Cardiac muscle cell (in vitro differentiated cells and primary cell): ENCODE measurements around the gene CEBPZOS. TPM values are rescaled to one million over a fixed set of nuclear protein-coding genes. Genes with fewer than 3 reads are reported as not detected.
A peak's percentile ranks its signal among the peaks of the same experiment; 100 is the strongest.

Experiments used
- DNase-seq, 2 donors: peaks; one replicate each; pipeline versions ENCODE4 v3.0.0 to v3.0.0-alpha.2; 2010 to 2017; ENCODE audit warnings: low read depth in 1 of 2, low spot score in 1 of 2
- H3K27ac ChIP-seq: fragments of 200-600 bp; sonication (generic); 2 replicates; pipeline ENCODE4 v1.5.1; 2016
- H3K27me3 ChIP-seq: fragments of 200-600 bp; sonication (generic); 2 replicates; pipeline ENCODE4 v1.6.0; 2016; ENCODE audit warnings: control low read depth
- H3K36me3 ChIP-seq: fragments of 200-600 bp; sonication (generic); 2 replicates; pipeline ENCODE4 v1.5.1; 2016; ENCODE audit warnings: control low read depth
- H3K4me1 ChIP-seq: fragments of 200-600 bp; sonication (generic); 2 replicates; pipeline ENCODE4 v1.8.1; 2017; ENCODE audit warnings: low read depth, mild to moderate bottlenecking, mixed run types
- H3K4me3 ChIP-seq: fragments of 200-600 bp; sonication (generic); 2 replicates; pipeline ENCODE4 v1.5.1; 2016; ENCODE audit warnings: mild to moderate bottlenecking
- H3K9me3 ChIP-seq: fragments of 200-600 bp; sonication (generic); 2 replicates; pipeline ENCODE4 v1.5.1; 2017; ENCODE audit warnings: low read depth, mild to moderate bottlenecking, control low read depth
- CTCF ChIP-seq: IDR thresholded peaks from 2 replicates; pipeline ENCODE4 v1.5.1; 2012; ENCODE audit warnings: low read depth, mild to moderate bottlenecking, low read length
- polyA plus RNA-seq: library from polyadenylated mRNA; unstranded; fragments of >200 nt; fragmentation: Nextera tagmentation; extraction: Ambion mirVana; gene quantifications from 2 replicates; pipeline ENCODE4 v1.2.1, GENCODE V29; 2016
- total RNA-seq: library from RNA; depleted of rRNA; stranded (reverse); fragments of >200 nt; gene quantifications from 2 replicates; pipeline ENCODE4 v1.2.3, GENCODE V29; 2016

The CEBPZOS gene
- total and polyA plus RNA-seq, 2 experiments from 2014 or later = 10.6 to 25.4 TPM

- Histone ChIP-seq H3K36me3 (peaks cover 66% of the 10 kb centered on the region), H3K9me3 (no peaks in the 10 kb centered on the region), H3K4me3 (no peak overlapping the region), H3K4me1 (peaks cover 3% of the 10 kb centered on the region), H3K27ac (no peak overlapping the region), H3K27me3 (no peaks in the 10 kb centered on the region)
- no peak for TF ChIP-seq CTCF
- no peak for DNase-seq
Observed at GRCh38 chr2:37246205-37246604, 49.9 kb downstream of the CEBPZOS start.

- Histone ChIP-seq H3K27me3 (no peaks in the 10 kb centered on the region), H3K9me3 (no peaks in the 10 kb centered on the region), H3K4me1 (peaks cover 11% of the 10 kb centered on the region), H3K4me3 (no peak overlapping the region), H3K27ac (peak overlapping the region; percentile 74), H3K36me3 (peaks cover 62% of the 10 kb centered on the region)
- TF ChIP-seq CTCF = no peak
- no peak for DNase-seq
Observed at GRCh38 chr2:37250869-37251740, 54.8 kb downstream of the CEBPZOS start.

Other genes starting within 250 kb of the CEBPZOS start
- 16.3 and 19.5 TPM in 2 replicates for gene STRN, start 230.0 kb upstream of the CEBPZOS start, total RNA-seq
- 8.7 and 11.4 TPM in 2 replicates for gene STRN, start 230.0 kb upstream of the CEBPZOS start, polyA plus RNA-seq
- gene HEATR5B, start 112.1 kb upstream of the CEBPZOS start, total RNA-seq = 10.7 and 12.1 TPM in 2 replicates
- 5.5 and 11.9 TPM in 2 replicates for gene HEATR5B, start 112.1 kb upstream of the CEBPZOS start, polyA plus RNA-seq
- gene GPATCH11, start 112.0 kb upstream of the CEBPZOS start, total RNA-seq = 2.8 and 4.4 TPM in 2 replicates
- gene GPATCH11, start 112.0 kb upstream of the CEBPZOS start, polyA plus RNA-seq = 4.8 and 6.6 TPM in 2 replicates
- 10.4 and 12.3 TPM in 2 replicates for gene EIF2AK2, start 39.5 kb upstream of the CEBPZOS start, total RNA-seq
- gene EIF2AK2, start 39.5 kb upstream of the CEBPZOS start, polyA plus RNA-seq = 12.5 and 18.3 TPM in 2 replicates
- not detected in 2 replicates for gene SULT6B1, start 7.8 kb upstream of the CEBPZOS start, total RNA-seq
- not detected in 2 replicates for gene SULT6B1, start 7.8 kb upstream of the CEBPZOS start, polyA plus RNA-seq
- gene CEBPZ, start 35.1 kb downstream of the CEBPZOS start, total RNA-seq = 14.3 and 27.9 TPM in 2 replicates
- gene CEBPZ, start 35.1 kb downstream of the CEBPZOS start, polyA plus RNA-seq = 18.9 and 27.7 TPM in 2 replicates
- 22.0 and 28.0 TPM in 2 replicates for gene NDUFAF7, start 35.2 kb downstream of the CEBPZOS start, total RNA-seq
- gene NDUFAF7, start 35.2 kb downstream of the CEBPZOS start, polyA plus RNA-seq = 25.0 and 27.9 TPM in 2 replicates
- 11.1 and 20.2 TPM in 2 replicates for gene PRKD3, start 128.3 kb downstream of the CEBPZOS start, total RNA-seq
- 13.2 and 16.0 TPM in 2 replicates for gene PRKD3, start 128.3 kb downstream of the CEBPZOS start, polyA plus RNA-seq
- gene QPCT, start 148.1 kb downstream of the CEBPZOS start, total RNA-seq = 0.33 TPM in 1 of 2 replicates, not detected in the other
- not detected in 2 replicates for gene QPCT, start 148.1 kb downstream of the CEBPZOS start, polyA plus RNA-seq